ENCODE results near the gene ENOX1.

- TF ChIP-seq EZH2 (IDR thresholded peaks at IDR 0.05; ENCODE audit: borderline replicate concordance, low read depth, low read length, severe bottlenecking) = no peak
- TF ChIP-seq CTCF (IDR thresholded peaks at IDR 0.05; ENCODE audit: borderline replicate concordance, extremely low read depth, low read length, poor library complexity, severe bottlenecking) = no peak
Observed at GRCh38 chr13:43761616-43762315, 25.0 kb downstream of the ENOX1 start.
